K562 (cell line): ENCODE results near the gene AP2M1. TPM values are rescaled to one million over a fixed set of nuclear protein-coding genes. Genes with fewer than 3 reads are reported as not detected.
A peak's percentile ranks its signal among the peaks of the same experiment; 100 is the strongest.

ENCODE experiments used
- ATAC-seq: fragments of 200-7000 bp; cut with Tn5 transposase; 3 replicates; pipeline ENCODE4 v1.9.1; 2020; ENCODE audit warnings: moderate library complexity
- BruUV-seq: library from RNA; stranded (reverse); fragments of 400-500 nt; replicated peaks from 2 replicates; lab custom pipeline; 2021; lab: Mats Ljungman, UMichigan
- CTCF ChIA-PET: fragments of 300-600 bp; formaldehyde crosslinking; extraction: SDS; loops from one replicate; lab custom pipeline; 2021; ENCODE audit warnings: low intra/inter-chr PET ratio; lab: Yijun Ruan, JAX
- POLR2A ChIA-PET: fragments of 300-600, 350-650 bp; sonication (Branson Sonifier 250); formaldehyde crosslinking; extraction: SDS; loops from one replicate; lab custom pipeline; 2021; ENCODE audit warnings: antibody characterized with exemption, inconsistent platforms; lab: Yijun Ruan, JAX
- DNase-seq, 4 experiments: peaks; one replicate each; pipeline versions ENCODE4 v3.0.0 to v3.0.0-alpha.2; 2011 to 2018; ENCODE audit warnings: low spot score in 3 of 4, mixed read lengths in 3 of 4; ENCODE audit errors: extremely low read depth in 1 of 4
- FAIRE-seq: peaks from 2 replicates; lab custom pipeline; 2011; peaks lifted over from hg19 to GRCh38; lab: Jason Lieb, UNC
- H2AFZ ChIP-seq: 2 replicates; pipeline ENCODE4 v1.6.0; 2011; ENCODE audit warnings: low read depth, low read length, control low read depth, inconsistent platforms
- H3K27ac ChIP-seq: fragments of 200-600 bp; 3 replicates; pipeline ENCODE4 v1.8.0; 2011; ENCODE audit warnings: low read depth, mild to moderate bottlenecking, control low read depth, inconsistent platforms, low read length, moderate library complexity, mixed read lengths; ENCODE audit errors: extremely low read depth
- H3K27me3 ChIP-seq, 2 experiments: fragments of 300-600 bp in 1 of 2; 2 replicates in 1 of 2; 3 replicates in 1 of 2; pipeline versions ENCODE4 v1.6.0 to v1.8.0; 2011; ENCODE audit warnings: inconsistent platforms in 2 of 2, low read length in 2 of 2, mild to moderate bottlenecking in 1 of 2, mixed read lengths in 1 of 2, moderate library complexity in 1 of 2; ENCODE audit not compliant: control insufficient read depth in 2 of 2, insufficient read depth in 2 of 2
- H3K36me3 ChIP-seq: fragments of 300-600 bp; 3 replicates; pipeline ENCODE4 v1.8.0; 2011; ENCODE audit warnings: mild to moderate bottlenecking, low read length, inconsistent platforms; ENCODE audit not compliant: control insufficient read depth, insufficient read depth
- H3K4me1 ChIP-seq, 2 experiments: fragments of 200-600 bp in 1 of 2; replicated peaks in 1 of 2; 2 replicates in 1 of 2; 3 replicates in 1 of 2; pipeline versions ENCODE4 v1.5.1 to v1.8.0; 2011; ENCODE audit warnings: inconsistent platforms in 2 of 2, low read length in 2 of 2, mild to moderate bottlenecking in 1 of 2, mixed read lengths in 1 of 2, moderate library complexity in 1 of 2; ENCODE audit not compliant: control insufficient read depth in 2 of 2, insufficient read depth in 2 of 2
- H3K4me2 ChIP-seq: 2 replicates; pipeline ENCODE4 v1.6.1; 2011; ENCODE audit warnings: low read length, control low read depth, inconsistent platforms, mixed read lengths; ENCODE audit not compliant: insufficient read depth
- H3K4me3 ChIP-seq: fragments of 200-600 bp; sonication (generic), shearing (Covaris generic); 2 replicates; pipeline ENCODE4 v1.5.1; 2016; ENCODE audit warnings: control low read depth, inconsistent platforms
- H3K79me2 ChIP-seq: fragments of 200-600 bp; 3 replicates; pipeline ENCODE4 v1.8.0; 2011; ENCODE audit warnings: low read length, inconsistent platforms; ENCODE audit not compliant: control insufficient read depth, insufficient read depth
- H3K9ac ChIP-seq, 2 experiments: 2 replicates each; pipeline versions ENCODE4 v1.6.0 to v1.6.1; 2011; ENCODE audit warnings: low read depth in 2 of 2, low read length in 2 of 2, control low read depth in 1 of 2, inconsistent platforms in 1 of 2, mild to moderate bottlenecking in 1 of 2, mixed read lengths in 1 of 2; ENCODE audit not compliant: insufficient read depth in 1 of 2
- H3K9me1 ChIP-seq: one replicate; pipeline ENCODE4 v1.6.0; 2011; ENCODE audit warnings: inconsistent platforms, mild to moderate bottlenecking, low read length, moderate library complexity; ENCODE audit not compliant: control insufficient read depth, insufficient read depth
- H3K9me3 ChIP-seq: replicated peaks from 2 replicates; pipeline ENCODE4 v1.5.1; 2011; ENCODE audit warnings: low read depth, low read length, inconsistent platforms; ENCODE audit not compliant: control insufficient read depth, insufficient read depth
- H4K20me1 ChIP-seq: replicated peaks from 2 replicates; pipeline ENCODE4 v1.6.1; 2011; ENCODE audit warnings: low read length, inconsistent platforms, mixed read lengths; ENCODE audit not compliant: control insufficient read depth, insufficient read depth
- BCOR ChIP-seq: fragments of 450-650 bp; IDR thresholded peaks from 2 replicates; pipeline ENCODE4 v1.6.1; 2016
- CHD4 ChIP-seq: fragments of 200-600 bp; sonication (generic); IDR thresholded peaks from 3 replicates; pipeline ENCODE4 v1.6.1; 2012; ENCODE audit warnings: low read depth, mild to moderate bottlenecking, mixed read lengths, low read length, inconsistent platforms; ENCODE audit not compliant: insufficient read depth, insufficient replicate concordance, poor library complexity, severe bottlenecking
- EP300 ChIP-seq: IDR thresholded peaks from 2 replicates; pipeline ENCODE4 v1.6.1; 2012; ENCODE audit warnings: low read length, improper control_type of control experiment
- HEY1 ChIP-seq: fragments of 250-450 bp; sonication (Bioruptor Pico); IDR thresholded peaks from 2 replicates; pipeline ENCODE4 v1.5.0; 2020; ENCODE audit warnings: mild to moderate bottlenecking, moderate library complexity, borderline replicate concordance
- KDM2B ChIP-seq: fragments of 250-450 bp; sonication (Bioruptor Pico); IDR thresholded peaks from 2 replicates; pipeline ENCODE4 v1.8.0; 2021; ENCODE audit warnings: mild to moderate bottlenecking, moderate library complexity
- NCOA6 ChIP-seq: fragments of 450-650 bp; IDR thresholded peaks from 2 replicates; pipeline ENCODE4 v1.6.1; 2017; ENCODE audit warnings: mild to moderate bottlenecking
- NR2F6 ChIP-seq: fragments of 450-650 bp; formaldehyde crosslinking; IDR thresholded peaks from 2 replicates; pipeline ENCODE4 v1.4.0; 2020; ENCODE audit warnings: mild to moderate bottlenecking
- RBM25 ChIP-seq: fragments of 200-400 bp; formaldehyde crosslinking; IDR thresholded peaks from 2 replicates; pipeline ENCODE4 v1.6.1; 2018; ENCODE audit warnings: low read length, low read depth, moderate library complexity; ENCODE audit not compliant: severe bottlenecking
- SP2 ChIP-seq: IDR thresholded peaks from 2 replicates; pipeline ENCODE4 v1.6.1; 2011; ENCODE audit warnings: mild to moderate bottlenecking, low read depth, low read length, moderate library complexity; ENCODE audit not compliant: poor library complexity, severe bottlenecking; ENCODE audit errors: extremely low read depth
- TGIF2 ChIP-seq: sonication (generic); formaldehyde crosslinking; IDR thresholded peaks from 2 replicates; pipeline ENCODE4 v1.8.1; 2022; ENCODE audit warnings: mild to moderate bottlenecking, missing genetic modification reagents, moderate library complexity
- ZBTB12 ChIP-seq: fragments of 250-450 bp; sonication (Bioruptor Pico); IDR thresholded peaks from 2 replicates; pipeline ENCODE4 v1.4.0; 2020
- ZFP1 ChIP-seq: fragments of 450-650 bp; formaldehyde crosslinking; IDR thresholded peaks from 2 replicates; pipeline ENCODE4 v1.4.0; 2020; ENCODE audit warnings: mild to moderate bottlenecking, mixed read lengths
- WGBS: fragments of 100-300 bp; shearing (Covaris generic); methylation state at CpG from one replicate; pipeline ENCODE4 v1.1.6; 2016; ENCODE audit warnings: low coverage, mixed read lengths; ENCODE audit not compliant: insufficient coverage; ENCODE audit errors: missing lambda C conversion rate; 5-methylcytosine and 5-hydroxymethylcytosine counted together
- in situ Hi-C: fragments of 300-500 bp; cut with MboI; formaldehyde crosslinking; loops from 4 replicates; pipeline ENCODE4 v1.15.0; 2018; ENCODE audit warnings: inconsistent platforms, mixed read lengths
- intact Hi-C: fragments of 100-400 bp; cut with micrococcal nuclease; formaldehyde crosslinking; loops from 2 replicates; pipeline ENCODE4 v1.14.2; 2022
- polyA plus RNA-seq, 8 experiments: library from polyadenylated mRNA; depleted of rRNA in 4 of 8; stranded (reverse) in 5 of 8; unstranded in 3 of 8; fragments of >200 nt; fragmentation: Nextera tagmentation in 2 of 8; fragmentation: Illumina TruSeq in 1 of 8; extraction: Ambion mirVana in 2 of 8; extraction: Trizol in 1 of 8; gene quantifications; 2 replicates each; pipeline versions ENCODE4 v1.2.1 to v1.2.3, GENCODE V29; 2011 to 2014; ENCODE audit warnings: inconsistent platforms in 1 of 8, missing spikeins in 1 of 8
- total RNA-seq, 7 experiments: library from RNA; depleted of rRNA in 6 of 7; stranded (reverse); fragments of >200 nt in 6 of 7; fragmentation: Illumina TruSeq in 2 of 7; extraction: Trizol in 2 of 7; gene quantifications; 2 replicates each; pipeline versions ENCODE4 v1.2.1 to v1.2.3, GENCODE V29; 2011 to 2021; ENCODE audit warnings: low replicate concordance in 1 of 7

AP2M1 gene
- total and polyA plus RNA-seq, 9 of the 15 experiments (the other 6 are each of a cell fraction or from before 2014, with no cell fraction given) = 118 to 505 (median 296) TPM

- in situ Hi-C loops = no loop called here
- Histone ChIP-seq H3K4me2 (no peak overlapping the region), H3K9ac (no peak overlapping the region), H3K4me1 (peaks cover 41 to 50% of the 10 kb centered on the region in 2 experiments; a peak in 4 of 5 replicates), H3K36me3 (peaks cover 68% of the 10 kb centered on the region), H3K27ac (peak overlapping the region; percentile 68; the same call in 1 of the 3 replicates), H3K79me2 (peaks cover 39% of the 10 kb centered on the region), H3K4me3 (no peak overlapping the region), H3K9me1 (no peaks in the 10 kb centered on the region), H3K9me3 (no peaks in the 10 kb centered on the region), H4K20me1 (peaks cover 10% of the 10 kb centered on the region; the same call in 1 of the 2 replicates)
- ATAC-seq (no peak), DNase-seq (no peak)
- intact Hi-C loops = loop anchor here (5.0 kb wide), 2 partner anchors 36 to 124 kb away; partner anchors contain the start of genes EIF2B5 and PSMD2
- CTCF ChIA-PET = no interaction called here
- BruUV-seq = no TSS peak
- POLR2A ChIA-PET = interaction anchor here (0.7 to 3.6 kb wide), 6 partner anchors 8 to 54 kb away, joined by 3 to 27 read pairs (median 5); partner anchors contain the start of gene DVL3
- TF ChIP-seq BCOR = peak; percentile 32; the same call in 1 of the 2 replicates
- no peak for TF ChIP-seq NR2F6
- no peak for TF ChIP-seq SP2
- TF ChIP-seq RBM25 = peak; percentile 81
- TF ChIP-seq, all 486 proteins: peak for 2
- FAIRE-seq = no peak
- 88% methylated on average over 2 of the region's 2 CpGs for WGBS
- Histone ChIP-seq H2AFZ (no peak overlapping the region), H3K27me3 (no peaks in the 10 kb centered on the region)
These were observed 1.3 kb upstream of the AP2M1 start for GRCh38 chr3:184173374-184173722.

GRCh38 chr3:184174284-184174645 is 390 bp upstream of the AP2M1 start:
- in situ Hi-C loops = no loop called here
- BruUV-seq = no TSS peak
- FAIRE-seq = no peak
- no peaks in the 10 kb centered on the region for H3K9me3 ChIP-seq
- no peak overlapping the region; the same call in 1 of the 2 replicates for H3K4me3 ChIP-seq
- peaks cover 68% of the 10 kb centered on the region for H3K36me3 ChIP-seq
- no peaks in the 10 kb centered on the region for H3K9me1 ChIP-seq
- ATAC-seq = no peak
- H3K27me3 ChIP-seq = no peaks in the 10 kb centered on the region
- 16% methylated on average over 4 of the region's 4 CpGs for WGBS
- H3K79me2 ChIP-seq = peaks cover 46% of the 10 kb centered on the region
- H3K9ac ChIP-seq = peak overlapping the region; percentile 4 to 42; a peak in 1 of 4 replicates
- peak overlapping the region; percentile 68 for H3K27ac ChIP-seq
- H3K4me1 ChIP-seq = peaks cover 41 to 56% of the 10 kb centered on the region in 2 experiments; a peak in 4 of 5 replicates
- CTCF ChIA-PET = no interaction called here
- H4K20me1 ChIP-seq = peaks cover 17% of the 10 kb centered on the region
- no peak for DNase-seq
- POLR2A ChIA-PET = interaction anchor here (0.6 to 3.6 kb wide), 5 partner anchors 10 to 159 kb away, joined by 3 to 27 read pairs (median 3); partner anchors contain the start of gene DVL3
- peak overlapping the region; percentile 48; the same call in 1 of the 2 replicates for H3K4me2 ChIP-seq
- peak overlapping the region; percentile 3; the same call in 1 of the 2 replicates for H2AFZ ChIP-seq
- intact Hi-C loops = loop anchor here (2.0 to 5.0 kb wide), 3 partner anchors 19 to 123 kb away; partner anchors contain the start of genes DVL3, EIF2B5 and PSMD2
- TF ChIP-seq NCOA6 (no peak), ZFP1 (no peak), HEY1 (CRISPR knock-in tag) (no peak), TGIF2 (CRISPR knock-in tag) (no peak), ZBTB12 (CRISPR knock-in tag) (no peak), EP300 (no peak), CHD4 (no peak), KDM2B (CRISPR knock-in tag) (no peak)
